ENCODE data around the gene DGKZ.

The DGKZ gene

GRCh38 chr11:46391578-46392420 lies 44.5 kb downstream of the DGKZ start, which contains the start of gene CHRM4:
CHRM4 (minus strand) TSS chr11:46391776; CDS start chr11:46386557, 5,219 bp downstream.
- H3K4ac ChIP-seq (ENCODE audit: low read depth, low read length) = no peak within 1 kb of the TSS
- H2BK5ac ChIP-seq (ENCODE audit: low read length) = no peak within 1 kb of the TSS
- H3K4me1 ChIP-seq (ENCODE audit: control insufficient read depth, low read depth, low read length) = peaks cover 6% of the 10 kb centered on the region
- H3K4me2 ChIP-seq (ENCODE audit: low read length) = peak within 1 kb of the TSS; percentile 71
- H3K56ac ChIP-seq (ENCODE audit: low read length) = peak within 1 kb of the TSS; percentile 42
- H3K23ac ChIP-seq (ENCODE audit: low read length) = no peak within 1 kb of the TSS
- no peaks in the 10 kb centered on the region for H3K79me2 ChIP-seq (ENCODE audit: control insufficient read depth, insufficient read depth, low read length)
- no peak within 1 kb of the TSS for H2BK120ac ChIP-seq (ENCODE audit: low read depth, low read length)
- peaks cover 16% of the 10 kb centered on the region for H3K27me3 ChIP-seq (ENCODE audit: insufficient read depth, low read length, poor library complexity)
- no peak within 1 kb of the TSS for H4K8ac ChIP-seq (ENCODE audit: low read depth, low read length)
- no peak within 1 kb of the TSS for H3K27ac ChIP-seq (ENCODE audit: low read depth, low read length)
- H3K79me1 ChIP-seq (ENCODE audit: low read length) = no peaks in the 10 kb centered on the region
- H3K18ac ChIP-seq (ENCODE audit: low read length) = no peak within 1 kb of the TSS
- H3K9ac ChIP-seq (ENCODE audit: low read length) = no peak within 1 kb of the TSS
- no peak within 1 kb of the TSS for H4K5ac ChIP-seq (ENCODE audit: low read length)
- DNase-seq = peak; percentile 52
- H3K4me3 ChIP-seq (ENCODE audit: low read length) = no peak within 1 kb of the TSS
- WGBS (ENCODE audit: extremely low coverage, insufficient coverage, low lambda C conversion rate) = no CpG with 5 or more reads among the region's 123 CpGs
- no peak within 1 kb of the TSS for H2BK15ac ChIP-seq (replicated peaks; ENCODE audit: low read depth)
- no peak within 1 kb of the TSS for H2AK5ac ChIP-seq (ENCODE audit: low read length)
- no peaks in the 10 kb centered on the region for H3K36me3 ChIP-seq (ENCODE audit: control insufficient read depth, insufficient read depth, low read length)

DNA sequence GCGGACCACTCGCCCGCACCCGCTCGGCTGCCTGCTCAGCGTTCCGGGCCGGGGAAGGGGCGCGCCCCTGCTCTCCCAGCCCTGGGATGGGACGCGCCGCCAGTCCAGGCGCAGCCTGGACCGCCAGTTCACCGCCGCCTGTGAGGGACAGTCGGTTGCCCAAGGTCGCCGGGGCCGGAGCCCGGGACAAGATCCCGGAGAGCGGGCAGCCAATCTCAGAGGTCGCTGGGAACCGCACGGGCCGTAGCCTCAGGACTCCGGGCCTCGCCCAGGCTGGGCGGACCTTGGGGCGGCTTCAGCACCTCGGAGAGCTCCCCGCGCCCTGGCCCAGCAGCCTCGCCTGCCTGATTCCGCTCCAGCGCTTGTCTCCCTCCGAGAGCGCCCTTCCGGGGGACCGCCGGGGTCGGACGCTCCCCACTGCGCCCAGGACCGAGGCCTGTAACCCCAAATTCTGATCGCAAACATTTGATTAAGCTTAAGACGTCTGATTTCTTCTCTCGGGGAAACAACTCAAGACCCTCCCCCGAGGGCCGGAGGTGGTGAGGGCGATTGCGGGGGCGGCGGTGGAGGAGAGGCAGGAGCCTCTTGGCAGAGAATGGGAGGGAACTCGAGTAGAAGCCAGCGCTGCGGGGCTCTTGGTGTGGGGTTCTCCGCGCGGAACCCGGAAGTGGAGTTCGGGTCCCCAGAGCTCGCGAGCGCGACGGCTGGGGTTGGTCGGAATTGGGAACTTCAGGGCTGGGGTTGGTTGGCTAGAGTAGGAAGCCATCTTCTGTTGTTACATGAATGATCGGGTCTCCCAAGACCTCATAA lies 45.4 kb downstream of the DGKZ start:
- Histone ChIP-seq H3K4me3 (ENCODE audit: low read length) (no peak overlapping the region), H2BK5ac (ENCODE audit: low read length) (no peak overlapping the region), H3K4me1 (ENCODE audit: control insufficient read depth, low read depth, low read length) (peaks cover 6% of the 10 kb centered on the region), H2BK15ac (replicated peaks; ENCODE audit: low read depth) (no peak overlapping the region), H3K4ac (ENCODE audit: low read depth, low read length) (no peak overlapping the region), H3K36me3 (ENCODE audit: control insufficient read depth, insufficient read depth, low read length) (no peaks in the 10 kb centered on the region), H3K79me1 (ENCODE audit: low read length) (no peaks in the 10 kb centered on the region), H3K18ac (ENCODE audit: low read length) (no peak overlapping the region), H3K4me2 (ENCODE audit: low read length) (peak overlapping the region; percentile 71), H3K79me2 (ENCODE audit: control insufficient read depth, insufficient read depth, low read length) (no peaks in the 10 kb centered on the region), H3K23ac (ENCODE audit: low read length) (no peak overlapping the region), H2BK120ac (ENCODE audit: low read depth, low read length) (no peak overlapping the region), H3K9ac (ENCODE audit: low read length) (no peak overlapping the region), H2AK5ac (ENCODE audit: low read length) (no peak overlapping the region), H4K8ac (ENCODE audit: low read depth, low read length) (no peak overlapping the region), H3K27ac (ENCODE audit: low read depth, low read length) (no peak overlapping the region), H3K27me3 (ENCODE audit: insufficient read depth, low read length, poor library complexity) (peaks cover 16% of the 10 kb centered on the region), H3K56ac (ENCODE audit: low read length) (no peak overlapping the region), H4K5ac (ENCODE audit: low read length) (no peak overlapping the region)
- no CpG with 5 or more reads among the region's 71 CpGs for WGBS (ENCODE audit: extremely low coverage, insufficient coverage, low lambda C conversion rate)
- peak; percentile 90 for DNase-seq

DNA sequence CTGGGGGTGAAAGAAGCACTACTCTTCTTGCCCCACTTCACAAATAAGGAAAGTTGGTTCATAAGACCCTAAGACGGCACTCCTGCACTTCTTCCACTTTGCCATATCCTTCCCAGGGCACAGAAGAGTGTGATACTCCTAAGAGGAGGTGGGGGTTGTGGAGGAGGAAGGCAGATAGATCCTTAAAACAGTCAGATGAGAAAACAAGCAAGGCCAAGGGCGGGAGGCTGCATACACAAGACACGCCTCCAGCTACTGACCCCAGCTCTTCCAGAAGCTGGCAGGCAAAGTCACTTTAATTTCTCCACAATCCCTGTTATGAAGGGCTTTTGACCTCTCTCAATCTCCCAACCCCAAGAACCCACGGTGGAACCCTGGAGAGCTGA lies 46.0 kb downstream of the DGKZ start:
- no peak overlapping the region for H3K4me2 ChIP-seq (ENCODE audit: low read length)
- H3K79me2 ChIP-seq (ENCODE audit: control insufficient read depth, insufficient read depth, low read length) = no peaks in the 10 kb centered on the region
- no peak overlapping the region for H3K4ac ChIP-seq (ENCODE audit: low read depth, low read length)
- H2AK5ac ChIP-seq (ENCODE audit: low read length) = no peak overlapping the region
- no peak overlapping the region for H3K27ac ChIP-seq (ENCODE audit: low read depth, low read length)
- H2BK15ac ChIP-seq (replicated peaks; ENCODE audit: low read depth) = no peak overlapping the region
- no peak overlapping the region for H4K5ac ChIP-seq (ENCODE audit: low read length)
- H4K8ac ChIP-seq (ENCODE audit: low read depth, low read length) = no peak overlapping the region
- H3K9ac ChIP-seq (ENCODE audit: low read length) = no peak overlapping the region
- no peaks in the 10 kb centered on the region for H3K36me3 ChIP-seq (ENCODE audit: control insufficient read depth, insufficient read depth, low read length)
- peaks cover 16% of the 10 kb centered on the region for H3K27me3 ChIP-seq (ENCODE audit: insufficient read depth, low read length, poor library complexity)
- DNase-seq = no peak
- H3K56ac ChIP-seq (ENCODE audit: low read length) = no peak overlapping the region
- peaks cover 3% of the 10 kb centered on the region for H3K4me1 ChIP-seq (ENCODE audit: control insufficient read depth, low read depth, low read length)
- no peak overlapping the region for H3K18ac ChIP-seq (ENCODE audit: low read length)
- no peak overlapping the region for H3K23ac ChIP-seq (ENCODE audit: low read length)
- H2BK5ac ChIP-seq (ENCODE audit: low read length) = no peak overlapping the region
- H3K4me3 ChIP-seq (ENCODE audit: low read length) = no peak overlapping the region
- no peak overlapping the region for H2BK120ac ChIP-seq (ENCODE audit: low read depth, low read length)
- H3K79me1 ChIP-seq (ENCODE audit: low read length) = no peaks in the 10 kb centered on the region
- no CpG with 5 or more reads among the region's 4 CpGs for WGBS (ENCODE audit: extremely low coverage, insufficient coverage, low lambda C conversion rate)

DNA sequence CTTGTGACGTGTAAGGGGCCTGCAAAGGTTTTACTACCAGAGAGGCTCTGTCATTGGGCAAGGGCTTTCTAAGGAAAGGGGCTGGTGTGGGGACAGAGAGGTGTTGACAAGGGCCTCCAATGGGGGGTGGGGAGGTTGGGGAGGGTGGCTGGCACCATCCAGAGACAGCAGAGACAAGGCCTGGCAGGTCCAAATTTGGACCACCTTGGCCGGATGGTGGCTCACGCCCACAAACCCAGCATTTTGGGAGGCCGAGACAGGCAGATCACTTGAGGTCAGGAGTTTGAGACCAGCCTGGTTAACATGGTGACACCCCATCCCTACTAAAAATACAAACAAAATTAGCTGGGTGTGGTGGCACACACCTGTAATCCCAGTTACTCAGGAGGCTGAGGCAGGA lies 46.5 kb downstream of the DGKZ start:
- H2BK15ac ChIP-seq (replicated peaks; ENCODE audit: low read depth) = no peak overlapping the region
- H2BK5ac ChIP-seq (ENCODE audit: low read length) = no peak overlapping the region
- H3K27ac ChIP-seq (ENCODE audit: low read depth, low read length) = no peak overlapping the region
- no peaks in the 10 kb centered on the region for H3K4me1 ChIP-seq (ENCODE audit: control insufficient read depth, low read depth, low read length)
- H3K27me3 ChIP-seq (ENCODE audit: insufficient read depth, low read length, poor library complexity) = peaks cover 16% of the 10 kb centered on the region
- H3K9ac ChIP-seq (ENCODE audit: low read length) = no peak overlapping the region
- no peaks in the 10 kb centered on the region for H3K79me2 ChIP-seq (ENCODE audit: control insufficient read depth, insufficient read depth, low read length)
- no peak overlapping the region for H3K56ac ChIP-seq (ENCODE audit: low read length)
- H2BK120ac ChIP-seq (ENCODE audit: low read depth, low read length) = no peak overlapping the region
- no peaks in the 10 kb centered on the region for H3K79me1 ChIP-seq (ENCODE audit: low read length)
- WGBS (ENCODE audit: extremely low coverage, insufficient coverage, low lambda C conversion rate) = no CpG with 5 or more reads among the region's 4 CpGs
- H3K4ac ChIP-seq (ENCODE audit: low read depth, low read length) = no peak overlapping the region
- H3K36me3 ChIP-seq (ENCODE audit: control insufficient read depth, insufficient read depth, low read length) = no peaks in the 10 kb centered on the region
- H4K8ac ChIP-seq (ENCODE audit: low read depth, low read length) = no peak overlapping the region
- H4K5ac ChIP-seq (ENCODE audit: low read length) = no peak overlapping the region
- H2AK5ac ChIP-seq (ENCODE audit: low read length) = no peak overlapping the region
- H3K18ac ChIP-seq (ENCODE audit: low read length) = no peak overlapping the region
- no peak overlapping the region for H3K4me3 ChIP-seq (ENCODE audit: low read length)
- no peak overlapping the region for H3K4me2 ChIP-seq (ENCODE audit: low read length)
- no peak for DNase-seq
- H3K23ac ChIP-seq (ENCODE audit: low read length) = no peak overlapping the region

DNA sequence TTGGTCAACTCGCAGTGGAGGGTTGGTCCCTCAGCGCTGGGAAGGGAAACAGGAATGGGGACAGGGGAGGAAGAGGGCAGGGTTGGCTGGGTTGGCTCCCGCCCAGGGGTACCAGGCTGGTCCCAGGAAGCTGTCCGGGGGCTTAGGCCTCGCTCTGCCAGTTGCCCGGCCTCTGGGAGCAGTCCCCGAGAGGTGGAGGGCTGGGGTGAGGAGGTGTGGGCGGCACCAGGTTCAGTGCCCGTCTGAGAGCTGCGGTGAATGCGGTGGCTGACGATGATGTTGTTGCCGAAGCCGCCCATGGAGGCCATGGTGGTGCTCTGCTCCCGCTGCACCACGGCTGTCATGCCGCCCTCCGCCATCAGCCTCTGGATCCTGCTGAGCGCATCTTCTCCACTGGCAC lies 50.3 kb downstream of the DGKZ start:
- Histone ChIP-seq H4K8ac (ENCODE audit: low read depth, low read length) (no peak overlapping the region), H3K27me3 (ENCODE audit: insufficient read depth, low read length, poor library complexity) (no peaks in the 10 kb centered on the region), H2AK5ac (ENCODE audit: low read length) (no peak overlapping the region), H4K5ac (ENCODE audit: low read length) (no peak overlapping the region), H3K4me3 (ENCODE audit: low read length) (no peak overlapping the region), H3K27ac (ENCODE audit: low read depth, low read length) (no peak overlapping the region), H3K4me2 (ENCODE audit: low read length) (no peak overlapping the region), H2BK5ac (ENCODE audit: low read length) (no peak overlapping the region), H3K36me3 (ENCODE audit: control insufficient read depth, insufficient read depth, low read length) (no peaks in the 10 kb centered on the region), H3K79me1 (ENCODE audit: low read length) (no peaks in the 10 kb centered on the region), H3K23ac (ENCODE audit: low read length) (no peak overlapping the region), H3K4me1 (ENCODE audit: control insufficient read depth, low read depth, low read length) (no peaks in the 10 kb centered on the region), H3K79me2 (ENCODE audit: control insufficient read depth, insufficient read depth, low read length) (no peaks in the 10 kb centered on the region), H2BK120ac (ENCODE audit: low read depth, low read length) (no peak overlapping the region), H3K4ac (ENCODE audit: low read depth, low read length) (no peak overlapping the region), H3K56ac (ENCODE audit: low read length) (no peak overlapping the region), H3K18ac (ENCODE audit: low read length) (no peak overlapping the region), H2BK15ac (replicated peaks; ENCODE audit: low read depth) (no peak overlapping the region), H3K9ac (ENCODE audit: low read length) (no peak overlapping the region)
- no peak for DNase-seq
- no CpG with 5 or more reads among the region's 19 CpGs for WGBS (ENCODE audit: extremely low coverage, insufficient coverage, low lambda C conversion rate)

All from mesendoderm (in vitro differentiated cells).